ENCODE data around the gene CHIC2. TPM values are rescaled to one million over a fixed set of nuclear protein-coding genes. Genes with fewer than 3 reads are reported as not detected.
A peak's percentile ranks its signal among the peaks of the same experiment; 100 is the strongest.
"Not testable (repeated sequence)": the region's sequence is repeated elsewhere in the genome, so short reads cannot be mapped to it uniquely, and the experiment has no call there.

The CHIC2 gene
- total RNA-seq = 6.7 TPM
- long read RNA-seq, transcript CHIC2-201 (6 exons, 1,194 nt) = major isoform, 19 of 21 reads
- long read RNA-seq, partial matches to known transcripts = 1 of 21 reads
- long read RNA-seq, other reads (novel, unspliced or antisense) = 1 of 21 reads

DNA sequence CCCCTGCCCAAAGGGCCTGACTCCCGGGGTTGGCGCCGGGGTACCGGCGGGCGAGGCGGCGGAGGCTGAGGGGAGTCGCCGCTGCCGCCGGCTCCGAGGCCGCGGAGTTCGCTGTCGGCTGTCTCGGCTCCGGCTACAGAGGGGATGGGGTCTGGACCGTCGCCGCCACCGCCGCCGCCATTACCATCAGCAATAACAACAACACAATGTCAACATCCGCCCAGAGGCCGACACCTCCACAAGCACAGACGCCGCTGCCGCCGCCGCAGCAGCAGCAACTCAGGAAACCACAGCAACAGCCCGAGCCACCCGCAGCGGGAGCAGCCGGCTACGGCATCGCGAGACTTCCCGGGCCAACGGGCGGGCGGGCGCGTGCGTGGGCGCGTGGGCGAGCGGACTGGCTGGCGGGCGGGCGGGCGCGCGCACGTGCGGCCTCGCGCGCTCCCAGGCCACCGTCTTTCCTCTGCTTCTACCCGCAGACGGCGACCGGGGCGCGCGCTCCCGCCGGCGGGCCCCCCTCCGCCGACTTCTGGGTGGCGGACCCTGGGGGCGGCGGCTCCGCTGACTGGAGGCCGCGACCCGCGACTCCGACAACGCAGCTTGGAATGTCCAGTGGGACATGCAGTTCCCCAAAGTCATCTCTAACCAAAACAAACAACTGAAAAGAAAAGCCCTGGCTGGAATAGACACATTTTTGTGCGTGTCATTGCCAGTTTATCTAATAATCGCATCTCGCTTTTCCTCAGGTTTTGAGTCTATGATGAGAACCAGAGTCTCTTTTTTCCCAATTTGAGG, at the start of gene CHIC2:
Gene CHIC2, minus strand, starts transcription at position 289 of the 795 bp plus-strand sequence. CDS start 305 bp downstream, outside the sequence.
- ATAC-seq (peak; percentile 92), DNase-seq (peak; percentile 99)
- intact Hi-C loops (cut with micrococcal nuclease) = no loop called here

DNA sequence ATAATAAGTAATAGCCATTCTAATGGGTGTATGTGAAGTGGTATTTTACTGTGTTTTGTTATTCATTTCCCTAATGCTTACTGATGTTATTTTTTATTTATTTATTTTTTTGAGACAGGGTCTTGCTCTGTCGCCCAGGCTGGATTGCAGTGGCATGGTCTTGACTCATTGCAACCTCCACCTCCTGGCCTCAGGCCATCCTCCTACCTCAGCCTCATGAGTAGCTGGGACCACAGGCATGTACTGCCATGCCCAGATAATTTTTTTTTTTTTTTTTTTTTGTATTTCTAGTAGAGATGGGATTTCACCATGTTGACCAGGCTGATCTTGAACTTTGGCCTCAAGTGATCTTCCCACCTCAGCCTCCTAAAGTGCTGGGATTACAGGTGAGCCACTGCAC, 48.8 kb upstream of the CHIC2 start:
- intact Hi-C loops (cut with micrococcal nuclease); DNase-seq; ATAC-seq: not testable (repeated sequence)

DNA sequence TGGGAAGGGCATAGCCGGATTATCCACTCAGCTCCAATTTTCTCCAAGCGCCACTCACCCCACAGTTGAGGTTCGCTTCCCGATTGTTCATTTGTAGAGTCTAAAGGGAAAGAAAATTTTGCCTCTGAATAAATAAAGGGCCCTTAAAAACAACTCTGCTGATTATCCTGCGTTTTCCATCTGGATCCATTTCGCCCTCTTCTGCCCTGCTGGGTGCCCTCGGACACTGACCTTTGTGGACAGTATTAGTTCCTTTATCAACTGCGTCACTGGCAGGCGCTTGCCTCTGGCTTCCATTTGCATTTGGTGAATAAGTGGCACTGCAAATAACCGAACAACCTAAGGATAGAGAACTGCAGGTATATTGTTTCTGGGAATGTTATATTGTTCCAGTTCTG, 45.6 kb upstream of the CHIC2 start:
- intact Hi-C loops (cut with micrococcal nuclease) = no loop called here
- ATAC-seq (no peak), DNase-seq (no peak)

DNA sequence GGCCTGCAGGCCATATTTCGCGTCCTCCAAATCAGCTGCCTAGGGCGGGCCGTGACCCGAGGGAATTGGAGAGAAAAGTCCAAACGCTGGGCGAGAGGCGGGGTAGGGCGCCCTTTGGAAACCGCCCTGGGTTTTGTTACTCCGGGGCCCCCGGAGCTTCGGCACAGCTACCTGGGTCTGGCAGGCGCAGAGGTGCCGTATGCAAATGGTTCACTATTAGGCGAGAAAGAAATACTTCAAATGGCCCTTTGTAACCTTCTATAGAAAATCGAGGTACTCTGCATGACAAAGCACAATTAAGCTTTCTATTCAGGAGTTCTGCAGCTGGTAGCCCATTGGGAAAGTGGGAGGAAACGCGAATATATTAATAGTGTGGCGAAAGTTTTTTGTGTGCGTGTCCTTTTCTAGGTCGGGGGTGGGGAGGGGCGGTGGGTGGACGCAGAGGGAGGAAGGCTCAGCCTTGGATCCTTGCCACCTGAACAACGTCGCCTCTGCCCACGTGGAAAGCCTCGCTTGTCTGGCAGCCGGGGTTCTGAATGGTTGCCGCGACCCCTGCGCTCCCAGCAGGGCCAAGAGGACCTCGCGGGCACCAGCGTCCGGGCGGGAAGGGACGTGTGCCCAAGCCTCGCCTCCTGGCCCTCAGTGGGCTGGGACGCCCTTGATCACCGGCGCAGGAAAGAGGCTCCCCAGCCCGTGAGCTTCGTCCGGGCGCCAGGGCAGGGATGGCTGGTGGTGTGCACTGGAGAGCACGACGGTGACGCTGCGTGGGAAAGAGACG, 45.0 kb upstream of the CHIC2 start:
- ATAC-seq (no peak), DNase-seq (no peak)
- intact Hi-C loops (cut with micrococcal nuclease) = no loop called here

DNA sequence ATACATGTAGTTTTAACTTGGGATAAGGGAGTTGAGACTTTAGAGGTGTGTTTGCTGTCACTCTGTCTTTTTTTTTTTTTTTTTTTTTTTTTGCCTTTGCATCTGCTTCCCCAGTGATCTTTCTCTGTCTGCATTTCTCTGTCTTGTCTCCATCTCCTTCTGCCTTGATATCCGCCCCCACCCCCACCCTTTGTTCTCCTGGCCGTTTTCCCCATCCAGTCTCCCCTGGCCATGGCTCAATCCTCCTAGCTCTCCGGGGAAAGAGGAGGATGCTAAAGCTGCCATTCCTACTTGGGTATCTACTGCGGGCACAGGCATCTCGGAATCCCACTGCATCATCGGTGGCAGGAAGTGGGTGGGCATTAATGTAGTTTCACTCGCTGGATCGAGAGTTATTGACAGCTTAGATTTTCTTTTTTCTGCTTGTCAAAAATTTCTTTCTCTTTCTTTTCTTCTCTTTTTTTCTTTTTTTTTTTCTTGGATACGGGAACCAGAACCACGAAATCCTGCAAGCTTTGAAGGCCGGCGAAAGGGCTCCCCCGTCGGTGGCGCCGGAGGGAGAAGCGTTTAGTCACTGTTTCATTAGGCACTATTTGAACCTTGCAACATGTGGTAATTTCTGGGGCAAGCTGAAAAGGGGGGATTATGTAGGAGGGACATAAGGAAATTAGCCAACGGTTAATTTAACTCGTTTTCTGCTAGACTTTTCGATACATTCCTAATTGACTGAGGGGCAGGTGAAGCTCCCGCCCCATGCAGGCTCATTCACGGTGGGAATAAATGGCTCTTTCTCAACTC, 43.7 kb upstream of the CHIC2 start:
- DNase-seq = no peak
- intact Hi-C loops (cut with micrococcal nuclease) = no loop called here
- ATAC-seq = no peak

DNA sequence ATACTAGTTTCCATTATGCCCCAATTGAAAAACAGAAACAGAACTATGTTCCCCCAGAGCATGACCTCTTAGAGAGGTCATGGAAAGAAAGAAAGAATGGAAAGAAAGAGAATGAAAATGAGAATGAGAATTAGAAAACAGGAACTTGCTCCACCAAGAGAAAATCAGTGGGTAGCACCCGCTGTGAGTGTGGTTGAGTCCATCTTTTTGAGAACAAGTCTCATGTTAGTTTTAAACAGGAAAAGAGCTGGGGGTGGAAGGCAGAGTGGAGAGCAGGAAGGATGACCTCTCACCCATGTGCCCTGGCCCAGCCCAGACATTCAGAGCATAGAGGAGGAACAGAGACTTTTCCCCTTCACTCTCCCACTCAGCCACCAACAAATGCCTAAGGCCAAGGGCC, 40.5 kb upstream of the CHIC2 start:
- no peak for ATAC-seq
- intact Hi-C loops (cut with micrococcal nuclease) = no loop called here

DNA sequence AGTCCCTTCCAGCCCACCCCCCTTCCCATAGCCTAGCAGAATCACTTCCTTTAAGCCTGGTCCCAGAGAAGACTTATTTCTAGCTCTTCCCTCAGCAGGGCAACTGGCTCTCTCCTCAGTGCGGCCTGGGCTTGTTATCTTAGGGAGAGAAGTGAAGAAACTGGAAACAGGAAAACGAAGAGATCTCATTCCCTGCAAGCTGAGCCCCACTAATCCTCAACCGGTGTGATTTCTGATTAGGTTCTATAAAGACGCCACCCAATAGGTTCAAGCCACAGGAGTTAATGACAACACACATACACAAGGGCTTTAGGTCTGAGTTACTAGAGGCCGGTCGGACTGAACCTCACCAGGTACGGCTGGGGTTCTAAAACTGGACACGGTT, 38.8 kb upstream of the CHIC2 start:
- peak; percentile 8 for ATAC-seq
- DNase-seq = no peak
- intact Hi-C loops (cut with micrococcal nuclease) = no loop called here

More for the DNA sequence above, 40.5 kb upstream of the CHIC2 start:
- no peak for DNase-seq

DNA sequence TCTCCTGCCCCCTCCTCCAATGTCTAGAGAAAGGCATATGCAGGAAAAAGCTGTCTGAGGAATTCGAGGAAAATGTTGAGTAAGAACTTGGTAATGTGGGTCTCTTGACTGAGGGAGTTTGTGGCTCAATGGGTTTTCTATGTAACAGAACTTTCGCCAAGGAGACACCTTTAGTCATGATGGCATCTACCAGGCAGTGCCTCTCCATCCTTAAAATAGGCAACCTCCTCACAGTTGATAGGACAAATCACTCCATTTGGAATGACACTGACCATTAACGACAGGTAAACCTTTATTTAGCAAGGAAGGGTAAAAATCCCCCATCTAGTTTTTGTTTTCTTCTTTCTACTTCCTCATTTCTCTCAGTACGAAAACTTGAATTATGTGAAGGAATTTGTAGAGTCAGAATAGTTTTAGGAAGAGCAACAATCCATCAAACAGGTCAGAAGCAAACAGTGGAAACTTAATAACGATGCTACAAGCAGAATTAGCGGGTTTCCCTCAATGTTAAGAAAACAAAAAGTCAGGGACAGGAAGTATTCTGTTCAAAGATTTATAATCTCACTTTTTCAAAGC, 38.2 kb upstream of the CHIC2 start:
- ATAC-seq (no peak), DNase-seq (no peak)
- intact Hi-C loops (cut with micrococcal nuclease) = no loop called here

DNA sequence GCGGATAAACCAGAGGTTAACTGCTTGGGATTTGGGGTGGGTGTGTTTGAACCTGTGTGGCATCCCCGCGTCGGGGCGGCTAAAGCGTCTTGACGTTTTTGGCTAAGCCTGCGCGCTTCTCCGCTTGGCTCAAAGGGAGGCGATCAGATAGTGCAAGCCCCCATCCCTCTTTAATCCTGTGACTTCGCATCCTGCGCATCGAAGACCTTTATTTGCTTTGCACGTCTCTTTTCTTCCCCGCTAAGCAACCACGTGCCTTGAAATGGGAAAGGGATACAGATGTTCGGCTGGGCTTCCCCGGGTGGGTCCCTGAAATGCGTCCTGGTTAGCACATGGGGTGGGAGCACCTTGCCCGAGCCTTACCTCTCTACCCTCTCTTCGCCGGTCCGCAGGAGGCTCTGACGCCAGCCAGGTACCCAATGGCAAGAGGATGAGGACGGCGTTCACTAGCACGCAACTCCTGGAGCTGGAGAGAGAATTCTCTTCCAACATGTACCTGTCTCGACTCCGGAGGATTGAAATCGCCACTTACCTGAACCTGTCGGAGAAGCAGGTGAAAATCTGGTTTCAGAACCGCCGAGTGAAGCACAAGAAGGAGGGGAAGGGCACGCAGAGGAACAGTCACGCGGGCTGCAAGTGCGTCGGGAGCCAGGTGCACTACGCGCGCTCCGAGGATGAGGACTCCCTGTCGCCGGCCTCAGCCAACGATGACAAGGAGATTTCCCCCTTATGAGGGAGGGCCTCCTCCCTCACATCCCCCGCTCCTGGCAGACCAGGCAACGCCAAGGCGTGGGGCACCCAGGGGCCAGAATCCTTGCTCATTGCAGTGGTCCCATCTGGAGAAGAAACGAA, 37.0 kb upstream of the CHIC2 start:
- DNase-seq = no peak

DNA sequence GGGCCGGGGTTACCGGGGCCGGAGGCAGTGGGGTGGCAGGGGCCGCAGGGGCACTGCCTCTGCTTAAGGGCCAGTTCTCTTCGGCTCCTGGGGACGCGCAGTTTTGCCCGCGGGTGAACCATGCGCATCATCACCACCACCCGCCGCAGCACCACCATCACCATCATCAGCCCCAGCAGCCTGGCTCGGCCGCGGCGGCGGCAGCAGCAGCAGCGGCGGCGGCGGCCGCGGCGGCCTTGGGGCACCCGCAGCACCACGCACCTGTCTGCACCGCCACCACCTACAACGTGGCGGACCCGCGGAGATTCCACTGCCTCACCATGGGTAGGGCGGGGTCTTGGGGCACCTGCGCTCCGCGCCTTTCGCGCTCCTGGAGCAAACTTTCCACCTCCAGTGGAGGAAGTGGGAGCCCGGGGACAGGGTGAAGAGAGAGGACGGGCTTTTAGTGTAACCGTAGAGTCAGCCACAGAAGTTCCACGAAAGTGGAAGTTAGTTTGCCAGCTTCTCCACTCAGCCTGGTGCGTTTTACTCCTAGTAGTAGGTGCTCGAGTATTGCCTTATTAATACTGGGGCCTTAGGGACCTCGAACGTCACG, 36.3 kb upstream of the CHIC2 start:
- intact Hi-C loops (cut with micrococcal nuclease) = no loop called here
- no peak for DNase-seq
- ATAC-seq = peak; percentile 7

More for the DNA sequence above, 37.0 kb upstream of the CHIC2 start:
- intact Hi-C loops (cut with micrococcal nuclease) = no loop called here
- no peak for ATAC-seq

DNA sequence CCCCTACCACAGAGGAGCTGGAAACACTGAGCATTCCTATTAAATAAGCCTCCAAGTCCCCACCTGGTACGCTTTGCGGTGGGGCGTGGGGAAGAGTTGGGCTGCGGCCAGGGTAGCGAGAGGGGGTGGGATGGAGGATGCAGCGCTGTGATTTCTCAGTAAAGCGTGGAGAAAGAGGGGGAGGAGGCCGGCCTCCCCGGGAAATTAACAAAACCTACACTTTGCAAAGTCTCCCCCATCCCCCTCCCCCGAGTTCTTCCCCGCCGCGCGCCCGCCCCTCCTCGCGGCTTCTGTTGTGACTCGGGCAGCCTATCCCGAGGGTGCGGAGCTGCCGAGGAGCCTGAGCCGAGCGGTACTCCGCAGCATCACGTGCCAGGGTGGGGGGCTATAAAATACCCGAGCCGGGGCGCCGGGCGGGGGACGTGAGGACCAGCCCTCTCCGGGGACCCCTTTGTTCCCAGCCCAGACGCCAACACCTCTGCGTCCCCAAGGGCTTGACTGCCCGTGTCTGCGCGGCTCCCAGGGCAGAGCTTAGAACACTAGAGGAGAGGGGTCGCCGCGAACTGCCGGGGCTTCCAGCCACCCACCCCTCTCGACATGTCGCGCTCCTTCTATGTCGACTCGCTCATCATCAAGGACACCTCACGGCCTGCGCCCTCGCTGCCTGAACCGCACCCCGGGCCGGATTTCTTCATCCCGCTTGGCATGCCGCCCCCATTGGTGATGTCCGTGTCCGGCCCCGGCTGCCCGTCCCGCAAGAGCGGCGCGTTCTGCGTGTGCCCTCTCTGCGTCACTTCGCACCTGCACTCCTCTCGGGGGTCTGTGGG, 35.6 kb upstream of the CHIC2 start, which contains the start of gene GSX2:
Gene GSX2, plus strand, starts transcription at position 416 of the 827 bp plus-strand sequence. Its CDS starts 182 bp downstream, at position 598.
- intact Hi-C loops (cut with micrococcal nuclease) = no loop called here
- ATAC-seq (peak; percentile 25), DNase-seq (peak; percentile 61)

DNA sequence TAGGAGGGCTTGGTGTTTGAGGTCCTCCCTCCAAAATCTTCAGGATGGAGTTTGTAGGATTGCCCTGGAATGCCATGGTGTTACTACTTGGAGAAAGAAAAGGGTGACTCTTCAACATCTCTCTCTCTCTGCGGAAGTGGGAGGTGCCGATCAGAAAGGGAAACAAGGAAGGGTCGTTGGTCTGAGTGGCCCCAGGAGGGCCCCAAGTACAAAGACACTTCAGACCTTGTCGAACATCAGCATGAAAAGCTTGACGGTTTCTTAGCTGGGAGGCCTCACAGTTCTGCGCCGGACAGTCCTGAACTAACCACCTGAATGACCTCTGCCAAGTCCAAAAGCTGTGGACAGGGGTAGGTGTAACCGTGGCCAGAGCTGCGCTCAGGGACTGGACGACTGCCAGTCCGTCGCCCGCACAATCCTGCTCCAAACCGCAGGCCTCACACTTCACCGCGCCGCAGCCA, 34.9 kb upstream of the CHIC2 start:
- ATAC-seq (peak; percentile 7), DNase-seq (no peak)
- intact Hi-C loops (cut with micrococcal nuclease) = no loop called here

DNA sequence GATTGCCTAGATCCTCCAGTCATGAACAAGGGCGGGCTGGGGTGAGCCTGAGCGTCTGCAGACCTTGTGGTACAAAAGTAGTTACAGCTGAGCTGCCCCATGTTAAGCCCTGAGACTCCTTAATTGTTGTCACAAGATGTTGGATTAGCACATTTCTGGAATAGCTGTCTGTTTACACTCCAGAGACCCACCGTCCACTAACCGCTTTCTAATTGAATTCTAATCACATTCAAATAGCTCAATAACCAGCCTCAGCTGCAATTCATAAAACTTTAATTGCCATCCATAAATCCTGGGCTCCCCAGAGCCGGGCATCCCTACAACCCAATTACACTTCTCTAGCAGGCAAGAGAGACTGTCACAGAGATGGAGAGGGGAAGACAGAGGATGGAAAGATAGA, 34.0 kb upstream of the CHIC2 start:
- no peak for DNase-seq
- intact Hi-C loops (cut with micrococcal nuclease) = no loop called here
- no peak for ATAC-seq

DNA sequence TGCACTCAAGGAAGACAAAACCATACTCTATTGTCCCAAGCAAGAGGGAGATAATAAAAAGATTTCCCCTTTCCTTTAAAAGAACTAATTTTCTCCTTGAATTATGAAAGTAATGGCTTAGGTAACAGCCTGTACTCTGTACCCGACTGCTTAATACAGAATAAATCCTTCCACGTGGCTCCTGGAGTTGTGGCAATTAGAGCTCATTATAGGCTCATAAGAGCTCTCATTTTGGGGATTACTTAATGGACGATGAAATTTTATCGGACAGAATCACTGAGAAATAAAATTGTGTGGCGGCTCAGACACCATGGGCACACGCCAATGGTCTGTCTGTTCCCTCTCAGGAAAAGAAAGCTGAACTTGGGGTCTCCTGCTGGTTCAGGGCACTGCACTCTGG, 32.7 kb upstream of the CHIC2 start:
- ATAC-seq = no peak
- intact Hi-C loops (cut with micrococcal nuclease) = no loop called here

DNA sequence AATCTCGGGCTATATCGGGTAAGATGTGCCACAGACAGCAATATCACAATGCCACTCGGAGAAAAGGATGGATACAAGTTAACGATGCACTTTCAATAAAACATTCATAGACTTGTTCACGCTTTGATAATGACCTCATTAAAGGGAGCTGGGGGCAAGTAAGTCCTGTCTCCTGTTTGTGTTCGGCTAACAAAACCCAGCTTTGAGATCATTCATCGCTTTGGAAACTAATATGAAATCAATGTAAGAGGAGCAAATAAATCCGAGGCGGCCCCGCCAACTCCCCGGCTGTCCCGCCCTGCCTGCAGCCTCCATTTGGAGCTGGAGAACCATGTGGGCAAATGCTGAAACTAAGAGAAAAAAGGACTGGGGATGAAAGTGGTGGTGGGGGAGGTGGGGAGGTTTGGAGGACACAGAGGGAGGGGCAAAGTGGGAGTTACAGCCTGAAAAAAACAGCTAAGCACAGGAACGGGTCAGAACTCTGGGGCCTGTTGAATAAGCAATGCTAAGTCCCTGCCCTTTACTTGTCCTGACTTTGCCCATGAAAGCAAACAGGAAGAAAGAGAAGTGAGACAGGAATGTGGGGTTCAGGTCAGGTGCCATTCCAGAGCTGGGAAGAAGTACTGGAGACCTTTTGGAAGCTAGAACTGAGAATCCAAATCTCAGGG, 32.0 kb upstream of the CHIC2 start:
- DNase-seq (no peak), ATAC-seq (no peak)
- intact Hi-C loops (cut with micrococcal nuclease) = no loop called here

More for the DNA sequence above, 32.7 kb upstream of the CHIC2 start:
- no peak for DNase-seq

DNA sequence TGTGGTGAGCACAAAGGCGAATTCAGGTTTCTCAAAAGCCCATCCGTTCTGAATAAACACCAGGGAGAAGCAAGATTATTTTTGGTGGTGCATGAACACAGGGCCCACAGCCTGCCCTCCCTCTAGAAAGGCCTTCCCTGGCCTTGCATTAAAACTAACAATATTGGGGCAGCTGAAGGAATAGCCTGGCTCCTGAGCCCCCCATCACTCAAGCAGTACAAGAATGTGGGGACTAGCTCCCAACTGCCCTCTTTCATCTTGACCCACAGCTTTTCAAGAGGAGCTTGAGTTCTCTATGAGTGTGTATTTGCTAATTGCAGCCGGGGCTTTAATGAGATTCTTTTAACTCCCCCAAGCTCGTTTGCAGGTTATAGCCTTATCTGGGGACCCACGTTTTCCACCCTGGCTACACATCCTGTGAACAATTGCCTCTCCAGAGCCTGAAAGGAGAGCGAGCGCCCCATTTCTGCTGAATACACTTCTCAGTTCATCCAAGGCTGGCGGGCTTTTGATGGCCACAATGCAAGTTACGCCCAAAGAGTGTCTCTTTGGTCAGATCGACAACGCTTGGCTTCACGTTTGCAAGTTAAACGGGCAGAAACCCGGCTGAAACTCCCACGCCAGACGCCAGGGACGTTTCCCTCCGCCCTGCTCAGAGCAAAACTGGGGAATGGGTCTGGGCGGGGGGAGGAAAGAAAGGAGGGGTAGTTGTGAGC, 30.9 kb upstream of the CHIC2 start:
- DNase-seq (no peak), ATAC-seq (no peak)
- intact Hi-C loops (cut with micrococcal nuclease) = no loop called here

Data from left ventricle myocardium superior (tissue), 1 donor.